Calu3 (cell line): ENCODE measurements around the gene ZNF282. TPM values are rescaled to one million over a fixed set of nuclear protein-coding genes. Genes with fewer than 3 reads are reported as not detected.
"Not testable (repeated sequence)": the region's sequence is repeated elsewhere in the genome, so short reads cannot be mapped to it uniquely, and the experiment has no call there.

ENCODE experiments used
- BruUV-seq: library from RNA; stranded (reverse); fragments of 400-500 nt; replicated peaks from 2 replicates; lab custom pipeline; 2021; lab: Mats Ljungman, UMichigan
- CTCF ChIA-PET: fragments of 300-600 bp; sonication (Branson Sonifier 250); formaldehyde crosslinking; loops from one replicate; lab custom pipeline; 2022; ENCODE audit warnings: antibody characterized with exemption; lab: Charles Lee
- DNase-seq: peaks from one replicate; pipeline ENCODE4 v3.0.0; 2022
- H3K27ac Mint-ChIP-seq: one replicate; pipeline ENCODE4 v1.8.0; 2022; ENCODE audit warnings: mixed read lengths; ENCODE audit not compliant: unreplicated experiment
- H3K27me3 Mint-ChIP-seq: one replicate; pipeline ENCODE4 v1.8.0; 2022; ENCODE audit warnings: mixed read lengths; ENCODE audit not compliant: unreplicated experiment
- H3K36me3 Mint-ChIP-seq: one replicate; pipeline ENCODE4 v1.8.0; 2022; ENCODE audit warnings: mild to moderate bottlenecking, moderate library complexity, mixed read lengths; ENCODE audit not compliant: insufficient read depth, unreplicated experiment
- H3K4me1 Mint-ChIP-seq: one replicate; pipeline ENCODE4 v1.8.0; 2022; ENCODE audit warnings: mild to moderate bottlenecking, low read depth, mixed read lengths; ENCODE audit not compliant: unreplicated experiment
- H3K4me3 Mint-ChIP-seq: one replicate; pipeline ENCODE4 v1.8.0; 2022; ENCODE audit warnings: mild to moderate bottlenecking, low read depth, moderate library complexity, mixed read lengths; ENCODE audit not compliant: unreplicated experiment
- H3K9me3 Mint-ChIP-seq: one replicate; pipeline ENCODE4 v1.8.0; 2022; ENCODE audit warnings: low read depth, mixed read lengths; ENCODE audit not compliant: unreplicated experiment
- intact Hi-C: fragments of 100-400 bp; cut with micrococcal nuclease; formaldehyde crosslinking; loops from one replicate; pipeline ENCODE4 v1.10.0; 2022; ENCODE audit not compliant: unreplicated experiment
- total RNA-seq: library from RNA; stranded (reverse); gene quantifications from 2 replicates; pipeline ENCODE4 v1.2.3, GENCODE V29; 2022
- TF ChIP-seq, protein P1 (sequence below): fragments of 200-600 bp; IDR thresholded peaks from one replicate; pipeline ENCODE4 v1.8.0; 2022; ENCODE audit warnings: antibody characterized with exemption; ENCODE audit not compliant: unreplicated experiment

The ZNF282 gene
- total RNA-seq, 1 experiment from 2014 or later, result 45.2 TPM

DNA sequence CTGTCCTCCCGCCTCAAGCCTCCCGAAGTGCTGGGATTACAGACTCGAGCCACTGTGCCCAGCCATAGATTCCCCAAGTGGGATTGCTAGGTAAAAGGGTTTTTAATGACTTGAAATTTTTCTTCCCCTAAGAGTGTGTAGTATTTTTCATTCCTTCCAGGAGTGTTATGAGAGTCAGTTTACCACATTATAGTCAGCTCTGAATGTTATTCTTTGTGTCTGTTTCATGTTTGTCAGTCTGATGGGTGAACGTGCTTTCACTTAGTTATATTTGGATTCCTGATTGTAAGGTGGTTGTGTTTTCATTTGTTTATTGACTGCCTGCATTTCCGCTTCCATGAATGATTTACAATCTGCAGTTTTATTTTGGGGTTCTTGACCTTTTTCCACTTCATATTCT, 50.4 kb downstream of the ZNF282 start:
- no peaks in the 10 kb centered on the region for H3K27me3 Mint-ChIP-seq
- H3K4me1 Mint-ChIP-seq, result peaks cover 3% of the 10 kb centered on the region
- DNase-seq, result no peak
- no peak overlapping the region for H3K27ac Mint-ChIP-seq
- H3K4me3 Mint-ChIP-seq, result no peak overlapping the region
- TF ChIP-seq, protein P1, sequence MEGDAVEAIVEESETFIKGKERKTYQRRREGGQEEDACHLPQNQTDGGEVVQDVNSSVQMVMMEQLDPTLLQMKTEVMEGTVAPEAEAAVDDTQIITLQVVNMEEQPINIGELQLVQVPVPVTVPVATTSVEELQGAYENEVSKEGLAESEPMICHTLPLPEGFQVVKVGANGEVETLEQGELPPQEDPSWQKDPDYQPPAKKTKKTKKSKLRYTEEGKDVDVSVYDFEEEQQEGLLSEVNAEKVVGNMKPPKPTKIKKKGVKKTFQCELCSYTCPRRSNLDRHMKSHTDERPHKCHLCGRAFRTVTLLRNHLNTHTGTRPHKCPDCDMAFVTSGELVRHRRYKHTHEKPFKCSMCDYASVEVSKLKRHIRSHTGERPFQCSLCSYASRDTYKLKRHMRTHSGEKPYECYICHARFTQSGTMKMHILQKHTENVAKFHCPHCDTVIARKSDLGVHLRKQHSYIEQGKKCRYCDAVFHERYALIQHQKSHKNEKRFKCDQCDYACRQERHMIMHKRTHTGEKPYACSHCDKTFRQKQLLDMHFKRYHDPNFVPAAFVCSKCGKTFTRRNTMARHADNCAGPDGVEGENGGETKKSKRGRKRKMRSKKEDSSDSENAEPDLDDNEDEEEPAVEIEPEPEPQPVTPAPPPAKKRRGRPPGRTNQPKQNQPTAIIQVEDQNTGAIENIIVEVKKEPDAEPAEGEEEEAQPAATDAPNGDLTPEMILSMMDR, result no peak
- intact Hi-C loops, result no loop called here
- CTCF ChIA-PET, result no interaction called here
- BruUV-seq, result no TSS peak
- peaks cover 11% of the 10 kb centered on the region for H3K36me3 Mint-ChIP-seq
- peaks cover 4% of the 10 kb centered on the region for H3K9me3 Mint-ChIP-seq

DNA sequence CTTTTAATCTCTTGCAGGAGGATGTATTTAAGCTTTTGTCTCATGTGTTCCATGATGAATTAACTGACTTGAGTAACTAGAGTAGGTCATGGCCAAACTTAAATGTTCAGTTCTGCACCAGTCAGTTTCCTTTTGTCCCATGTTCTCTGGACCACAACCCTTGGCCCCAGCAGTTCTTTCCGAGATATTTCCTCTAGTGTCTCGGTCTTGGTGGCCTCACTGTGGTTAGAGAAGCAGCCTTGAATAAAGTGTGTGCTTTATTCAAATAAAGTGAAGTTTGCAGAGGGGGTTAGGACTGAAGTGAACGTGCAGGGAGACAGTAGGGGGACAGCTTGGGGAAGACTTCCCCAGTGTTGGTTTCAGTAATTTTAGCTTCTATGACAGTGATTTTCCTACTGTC, 53.4 kb downstream of the ZNF282 start:
- Mint-ChIP-seq H3K36me3 (peaks cover 8% of the 10 kb centered on the region), H3K27ac (no peak overlapping the region), H3K4me1 (no peaks in the 10 kb centered on the region), H3K4me3 (no peak overlapping the region), H3K9me3 (no peaks in the 10 kb centered on the region), H3K27me3 (no peaks in the 10 kb centered on the region)
- DNase-seq, result no peak
- BruUV-seq, result no TSS peak
- intact Hi-C loops, result no loop called here
- TF ChIP-seq, protein P1, result no peak
- CTCF ChIA-PET, result no interaction called here

DNA sequence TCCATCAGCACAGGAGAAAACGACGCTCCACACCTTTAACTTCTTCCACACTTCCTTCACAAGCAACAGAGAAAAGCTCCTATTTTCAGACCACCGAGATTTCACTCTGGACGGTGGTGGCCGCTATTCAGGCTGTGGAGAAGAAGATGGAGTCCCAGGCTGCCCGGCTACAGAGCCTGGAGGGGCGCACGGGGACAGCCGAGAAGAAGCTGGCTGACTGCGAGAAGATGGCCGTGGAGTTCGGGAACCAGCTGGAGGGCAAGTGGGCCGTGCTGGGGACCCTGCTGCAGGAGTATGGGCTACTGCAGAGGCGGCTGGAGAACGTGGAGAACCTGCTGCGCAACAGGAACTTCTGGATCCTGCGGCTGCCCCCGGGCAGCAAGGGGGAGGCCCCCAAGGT, 54.8 kb downstream of the ZNF282 start:
- H3K4me1 Mint-ChIP-seq, H3K9me3 Mint-ChIP-seq, CTCF ChIA-PET, BruUV-seq, DNase-seq, H3K27ac Mint-ChIP-seq, H3K36me3 Mint-ChIP-seq, H3K4me3 Mint-ChIP-seq, intact Hi-C loops, H3K27me3 Mint-ChIP-seq: not testable (repeated sequence)

DNA sequence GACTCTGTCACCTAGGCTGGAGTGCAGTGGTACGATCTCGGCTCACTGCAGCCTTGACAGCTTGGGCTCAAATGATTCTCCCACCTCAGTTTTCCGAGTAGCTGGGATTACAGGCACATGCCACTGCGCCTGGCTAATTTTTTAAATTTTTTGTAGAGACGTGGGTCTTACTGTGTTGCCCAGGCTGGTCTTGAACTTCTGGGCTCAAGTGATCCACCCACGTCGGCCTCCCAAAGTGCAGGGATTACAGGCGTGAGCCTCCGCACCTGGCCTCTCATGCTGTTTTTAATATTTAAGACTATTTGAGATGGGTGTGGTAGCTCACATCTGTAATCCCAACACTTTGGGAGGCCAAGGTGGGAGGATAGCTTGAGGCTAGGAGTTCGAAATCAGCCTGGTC, 56.2 kb downstream of the ZNF282 start:
- DNase-seq, H3K27ac Mint-ChIP-seq, H3K27me3 Mint-ChIP-seq, H3K4me1 Mint-ChIP-seq, BruUV-seq, intact Hi-C loops, H3K4me3 Mint-ChIP-seq, H3K9me3 Mint-ChIP-seq: not testable (repeated sequence)
- H3K36me3 Mint-ChIP-seq, result peaks cover 15% of the 10 kb centered on the region
- CTCF ChIA-PET, result interaction anchor here (0.6 kb wide), 1 partner anchor 57 kb away, joined by 6 read pairs; no protein-coding TSS in a partner anchor

DNA sequence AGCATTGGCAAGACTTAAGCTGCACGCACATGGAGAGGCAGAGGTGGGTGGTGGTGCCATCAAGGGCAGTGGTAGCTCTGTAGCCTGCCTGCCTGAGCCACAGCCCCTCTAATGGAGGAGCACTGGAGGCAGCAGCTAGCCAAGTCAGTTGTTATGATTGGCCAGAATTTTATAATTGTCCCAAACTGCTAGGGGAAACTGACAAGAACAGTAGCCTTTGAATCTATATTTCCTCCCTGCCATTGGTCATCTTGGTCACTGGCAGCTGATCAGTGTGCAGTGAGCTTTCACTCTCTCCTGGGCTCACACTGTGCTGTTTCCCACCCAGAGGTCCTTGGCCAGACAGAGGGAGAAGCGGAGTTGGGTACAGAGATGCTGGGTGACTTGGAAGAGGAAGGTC, 57.0 kb downstream of the ZNF282 start:
- H3K27ac Mint-ChIP-seq, result no peak overlapping the region
- CTCF ChIA-PET, result no interaction called here
- no peaks in the 10 kb centered on the region for H3K27me3 Mint-ChIP-seq
- H3K4me3 Mint-ChIP-seq, result no peak overlapping the region
- intact Hi-C loops, result no loop called here
- BruUV-seq, result no TSS peak
- TF ChIP-seq, protein P1, result no peak
- DNase-seq, result no peak
- no peaks in the 10 kb centered on the region for H3K4me1 Mint-ChIP-seq
- H3K36me3 Mint-ChIP-seq, result peaks cover 15% of the 10 kb centered on the region
- H3K9me3 Mint-ChIP-seq, result no peaks in the 10 kb centered on the region
